ENCODE data around the gene CKAP2L. TPM values are rescaled to one million over a fixed set of nuclear protein-coding genes. Genes with fewer than 3 reads are reported as not detected.

The CKAP2L gene
- total RNA-seq, 6 experiments from 2014 or later = 0.20 to 1.4 (median 0.66) TPM

- Histone ChIP-seq H3K36me3 (no peaks in the 10 kb centered on the region), H3K4me3 (peak overlapping the region; percentile 66 to 72 (median 68)), H3K27me3 (no peaks in the 10 kb centered on the region), H3K27ac (peak overlapping the region in 1 of 3 donors; percentile 30), H3K4me1 (peaks cover 0 to 4% (median 0%) of the 10 kb centered on the region in 4 donors), H3K9me3 (no peaks in the 10 kb centered on the region)
- intact Hi-C loops (cut with DNase I) = no loop called here
- DNase-seq = no peak
- ATAC-seq = no peak
- TF ChIP-seq POLR2A (IDR thresholded peaks at IDR 0.05) (no peak), CTCF (IDR thresholded peaks at IDR 0.05) (no peak)
- 78% methylated on average over 4 of the region's 4 CpGs for WGBS (ENCODE audit: insufficient coverage, low coverage, low lambda C conversion rate, missing lambda C conversion rate)
Observed at GRCh38 chr2:112765251-112765650, 842 bp upstream of the CKAP2L start.

GRCh38 chr2:112762276-112762675 is 2.1 kb downstream of the CKAP2L start:
- H3K27me3 ChIP-seq = no peaks in the 10 kb centered on the region
- H3K27ac ChIP-seq = no peak overlapping the region
- H3K4me3 ChIP-seq = no peak overlapping the region
- peaks cover 0 to 11% (median 0%) of the 10 kb centered on the region in 4 donors for H3K4me1 ChIP-seq
- 58% methylated on average over 4 of the region's 4 CpGs for WGBS (ENCODE audit: insufficient coverage, low coverage, low lambda C conversion rate, missing lambda C conversion rate)
- TF ChIP-seq CTCF (IDR thresholded peaks at IDR 0.05) = no peak
- no peak for TF ChIP-seq POLR2A (IDR thresholded peaks at IDR 0.05)
- DNase-seq (no peak), ATAC-seq (no peak)
- intact Hi-C loops (cut with DNase I) = no loop called here
- H3K36me3 ChIP-seq = no peaks in the 10 kb centered on the region
- no peaks in the 10 kb centered on the region for H3K9me3 ChIP-seq

- Histone ChIP-seq H3K27me3 (no peaks in the 10 kb centered on the region), H3K9me3 (no peaks in the 10 kb centered on the region), H3K4me3 (no peak overlapping the region), H3K4me1 (peaks cover 0 to 22% (median 5%) of the 10 kb centered on the region in 4 donors), H3K27ac (no peak overlapping the region), H3K36me3 (no peaks in the 10 kb centered on the region)
- DNase-seq (no peak), ATAC-seq (no peak)
- WGBS (ENCODE audit: insufficient coverage, low coverage, low lambda C conversion rate, missing lambda C conversion rate) = 100% methylated on average over 1 of the region's 1 CpG
- TF ChIP-seq CTCF (IDR thresholded peaks at IDR 0.05) (no peak), POLR2A (IDR thresholded peaks at IDR 0.05) (no peak)
- intact Hi-C loops (cut with DNase I) = no loop called here
Observed at GRCh38 chr2:112760149-112760548, 4.3 kb downstream of the CKAP2L start.

- Histone ChIP-seq H3K4me3 (no peak overlapping the region), H3K4me1 (peaks cover 0 to 24% (median 9%) of the 10 kb centered on the region in 4 donors), H3K27ac (no peak overlapping the region), H3K9me3 (no peaks in the 10 kb centered on the region), H3K27me3 (no peaks in the 10 kb centered on the region), H3K36me3 (no peaks in the 10 kb centered on the region)
- no peak for ATAC-seq
- DNase-seq = no peak
- TF ChIP-seq POLR2A (IDR thresholded peaks at IDR 0.05) = no peak
- TF ChIP-seq CTCF (IDR thresholded peaks at IDR 0.05) = no peak
- 91% methylated on average over 2 of the region's 2 CpGs for WGBS (ENCODE audit: insufficient coverage, low coverage, low lambda C conversion rate, missing lambda C conversion rate)
- intact Hi-C loops (cut with DNase I) = no loop called here
Observed at GRCh38 chr2:112758711-112759110, 5.7 kb downstream of the CKAP2L start.

GRCh38 chr2:112757265-112757664 is 7.1 kb downstream of the CKAP2L start:
- H3K36me3 ChIP-seq = no peaks in the 10 kb centered on the region
- ATAC-seq (peak; percentile 80 to 89 (median 86)), DNase-seq (peak; percentile 49 to 76 (median 71))
- peak overlapping the region; percentile 6 to 44 (median 20) for H3K27ac ChIP-seq
- H3K27me3 ChIP-seq = no peaks in the 10 kb centered on the region
- no peak overlapping the region for H3K4me3 ChIP-seq
- intact Hi-C loops (cut with DNase I) = no loop called here
- H3K4me1 ChIP-seq = peaks cover 0 to 35% (median 13%) of the 10 kb centered on the region in 4 donors
- no peak for TF ChIP-seq POLR2A (IDR thresholded peaks at IDR 0.05)
- TF ChIP-seq CTCF (IDR thresholded peaks at IDR 0.05) = no peak
- H3K9me3 ChIP-seq = no peaks in the 10 kb centered on the region
- 48% methylated on average over 3 of the region's 3 CpGs for WGBS (ENCODE audit: insufficient coverage, low coverage, low lambda C conversion rate, missing lambda C conversion rate)
